ENCODE results near the gene GDF11. TPM values are rescaled to one million over a fixed set of nuclear protein-coding genes. Genes with fewer than 3 reads are reported as not detected.

Gene GDF11
- 16.3 TPM for polyA plus RNA-seq (2013, experiment 1 of 2)
- 16.2 TPM for polyA plus RNA-seq (2013, experiment 2 of 2)

GRCh38 chr12:55742719-55743405 lies at the start of gene GDF11:
GDF11 (plus strand) TSS chr12:55743122; CDS start chr12:55743317, 195 bp downstream.
- H3K9me3 ChIP-seq (ENCODE audit: insufficient read depth, low read depth, low read length): no peaks in the 10 kb centered on the region
- no peaks in the 10 kb centered on the region for H3K27me3 ChIP-seq (ENCODE audit: insufficient read depth, low read length)
- H3K9ac ChIP-seq (ENCODE audit: low read depth, low read length): peak within 1 kb of the TSS; percentile 87
- peaks cover 9% of the 10 kb centered on the region for H3K36me3 ChIP-seq (ENCODE audit: insufficient read depth, low read length)
- peak within 1 kb of the TSS; percentile 94 for H3K4me3 ChIP-seq (ENCODE audit: low read length)
- under 1% methylated on average over 24 of the region's 53 CpGs for WGBS
- peak within 1 kb of the TSS; percentile 78; the same call in 1 of the 2 replicates for H3K27ac ChIP-seq (ENCODE audit: low read depth, low read length)
- peaks cover 30% of the 10 kb centered on the region for H3K4me1 ChIP-seq (ENCODE audit: insufficient read depth, low read length)

DNA sequence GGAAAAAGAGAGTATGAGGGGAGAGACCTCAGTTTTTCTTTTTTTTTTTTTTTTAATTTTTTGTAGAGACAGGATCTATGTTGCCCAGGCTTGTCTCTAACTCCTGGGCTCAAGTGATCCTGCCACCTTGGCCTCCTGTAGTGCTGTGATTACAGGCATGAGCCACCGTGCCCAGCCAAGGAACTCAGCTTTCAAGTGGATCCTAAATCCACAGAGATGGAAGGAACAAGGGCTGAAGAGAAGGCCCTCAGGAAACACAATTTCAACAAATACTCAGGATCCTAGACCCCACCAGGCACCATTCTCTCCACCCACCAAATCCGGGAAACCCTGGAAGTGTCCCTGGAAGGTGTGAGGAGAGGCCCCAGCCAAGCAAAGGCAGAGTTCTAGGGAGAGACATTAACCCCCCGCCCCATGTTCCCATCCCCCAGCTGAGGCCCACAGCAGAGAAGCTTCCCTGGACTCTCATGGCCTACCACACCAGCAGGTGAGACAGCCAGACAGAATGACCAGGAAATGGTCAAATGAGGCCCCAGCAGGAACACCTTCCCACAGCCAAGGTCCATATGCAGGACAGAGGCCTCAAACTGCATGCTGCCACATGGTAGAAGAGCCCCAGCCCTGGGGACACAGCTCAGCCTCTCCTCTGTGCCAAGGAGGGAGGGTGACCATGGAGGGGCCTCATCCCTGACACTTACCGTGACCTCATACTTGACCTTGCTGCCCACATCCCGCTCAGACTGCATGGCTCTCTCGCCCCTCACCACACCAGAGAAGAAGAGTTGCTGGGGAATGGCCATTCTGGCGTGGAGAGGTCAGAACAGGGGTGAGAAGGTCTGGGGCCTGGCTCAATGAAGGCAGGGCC lies 49.4 kb upstream of the GDF11 start:
- Histone ChIP-seq H3K27me3 (ENCODE audit: insufficient read depth, low read length) (no peaks in the 10 kb centered on the region), H3K27ac (ENCODE audit: low read depth, low read length) (no peak overlapping the region), H3K9ac (ENCODE audit: low read depth, low read length) (no peak overlapping the region), H3K4me3 (ENCODE audit: low read length) (no peak overlapping the region), H3K4me1 (ENCODE audit: insufficient read depth, low read length) (no peaks in the 10 kb centered on the region), H3K36me3 (ENCODE audit: insufficient read depth, low read length) (peaks cover 51% of the 10 kb centered on the region), H3K9me3 (ENCODE audit: insufficient read depth, low read depth, low read length) (no peaks in the 10 kb centered on the region)
- 95% methylated on average over 7 of the region's 7 CpGs for WGBS

- Histone ChIP-seq H3K4me3 (ENCODE audit: low read length) (no peak overlapping the region), H3K9me3 (ENCODE audit: insufficient read depth, low read depth, low read length) (no peaks in the 10 kb centered on the region), H3K27ac (ENCODE audit: low read depth, low read length) (no peak overlapping the region), H3K36me3 (ENCODE audit: insufficient read depth, low read length) (peaks cover 51% of the 10 kb centered on the region), H3K4me1 (ENCODE audit: insufficient read depth, low read length) (no peaks in the 10 kb centered on the region), H3K27me3 (ENCODE audit: insufficient read depth, low read length) (no peaks in the 10 kb centered on the region), H3K9ac (ENCODE audit: low read depth, low read length) (no peak overlapping the region)
- 97% methylated on average over 7 of the region's 7 CpGs for WGBS
Observed at GRCh38 chr12:55694188-55694515, 48.8 kb upstream of the GDF11 start.

DNA sequence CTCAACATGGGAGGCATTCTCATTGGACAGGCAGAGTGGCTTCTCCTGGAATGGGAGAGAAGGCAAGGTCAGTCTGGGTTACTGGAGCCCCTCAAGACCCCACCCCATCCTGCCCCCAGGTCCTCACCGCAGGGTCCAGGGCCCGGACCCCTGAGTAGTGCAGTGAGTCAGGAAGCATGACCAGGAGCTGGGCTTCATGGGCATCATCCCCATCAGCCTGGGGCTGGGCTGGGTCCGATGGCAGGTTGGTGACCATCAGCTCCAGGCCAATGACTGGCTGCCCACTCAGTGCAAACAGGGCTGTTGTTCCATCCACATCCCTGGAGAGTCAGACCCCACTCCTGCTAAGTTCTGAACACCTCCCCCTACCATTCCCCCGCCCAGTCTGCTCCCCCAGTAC lies 48.3 kb upstream of the GDF11 start:
- Histone ChIP-seq H3K4me3 (ENCODE audit: low read length) (no peak overlapping the region), H3K36me3 (ENCODE audit: insufficient read depth, low read length) (peaks cover 53% of the 10 kb centered on the region)
- 92% methylated on average over 4 of the region's 4 CpGs for WGBS

DNA sequence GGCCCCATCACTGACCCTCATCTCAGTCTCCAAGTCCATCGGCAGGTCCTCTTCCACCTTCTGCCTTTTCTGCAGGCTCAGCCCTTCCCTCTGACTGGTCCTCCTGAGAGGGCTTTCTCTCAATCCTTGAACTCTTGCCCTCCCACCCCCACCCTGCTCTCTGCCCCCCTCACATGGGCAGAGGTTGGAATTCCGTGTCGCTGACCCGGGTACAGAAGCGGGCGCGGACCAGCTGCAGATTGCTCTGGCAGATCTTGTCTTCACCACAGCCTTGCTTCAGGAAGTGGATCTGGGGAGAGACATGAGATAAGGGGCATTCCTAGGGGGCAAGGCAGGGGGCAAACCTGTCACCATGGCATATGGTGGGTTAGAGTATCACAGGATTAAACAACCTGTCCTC lies 47.6 kb upstream of the GDF11 start:
- peaks cover 57% of the 10 kb centered on the region for H3K36me3 ChIP-seq (ENCODE audit: insufficient read depth, low read length)
- WGBS: 97% methylated on average over 7 of the region's 7 CpGs
- no peak overlapping the region for H3K9ac ChIP-seq (ENCODE audit: low read depth, low read length)
- H3K4me1 ChIP-seq (ENCODE audit: insufficient read depth, low read length): no peaks in the 10 kb centered on the region
- H3K27ac ChIP-seq (ENCODE audit: low read depth, low read length): no peak overlapping the region
- no peaks in the 10 kb centered on the region for H3K27me3 ChIP-seq (ENCODE audit: insufficient read depth, low read length)
- H3K9me3 ChIP-seq (ENCODE audit: insufficient read depth, low read depth, low read length): no peaks in the 10 kb centered on the region
- H3K4me3 ChIP-seq (ENCODE audit: low read length): no peak overlapping the region

More for the DNA sequence above, 48.3 kb upstream of the GDF11 start:
- Histone ChIP-seq H3K4me1 (ENCODE audit: insufficient read depth, low read length) (no peaks in the 10 kb centered on the region), H3K27ac (ENCODE audit: low read depth, low read length) (no peak overlapping the region), H3K27me3 (ENCODE audit: insufficient read depth, low read length) (no peaks in the 10 kb centered on the region), H3K9ac (ENCODE audit: low read depth, low read length) (no peak overlapping the region), H3K9me3 (ENCODE audit: insufficient read depth, low read depth, low read length) (no peaks in the 10 kb centered on the region)

- Histone ChIP-seq H3K27me3 (ENCODE audit: insufficient read depth, low read length) (no peaks in the 10 kb centered on the region), H3K9me3 (ENCODE audit: insufficient read depth, low read depth, low read length) (no peaks in the 10 kb centered on the region), H3K4me1 (ENCODE audit: insufficient read depth, low read length) (no peaks in the 10 kb centered on the region), H3K36me3 (ENCODE audit: insufficient read depth, low read length) (peaks cover 56% of the 10 kb centered on the region), H3K27ac (ENCODE audit: low read depth, low read length) (no peak overlapping the region), H3K4me3 (ENCODE audit: low read length) (no peak overlapping the region), H3K9ac (ENCODE audit: low read depth, low read length) (no peak overlapping the region)
- 93% methylated on average over 6 of the region's 6 CpGs for WGBS
Observed at GRCh38 chr12:55696141-55696540, 46.8 kb upstream of the GDF11 start.

GRCh38 chr12:55696796-55697462 lies 46.0 kb upstream of the GDF11 start:
- H3K36me3 ChIP-seq (ENCODE audit: insufficient read depth, low read length): peaks cover 49% of the 10 kb centered on the region
- no peaks in the 10 kb centered on the region for H3K9me3 ChIP-seq (ENCODE audit: insufficient read depth, low read depth, low read length)
- H3K27me3 ChIP-seq (ENCODE audit: insufficient read depth, low read length): no peaks in the 10 kb centered on the region
- WGBS: 91% methylated on average over 19 of the region's 19 CpGs
- no peak overlapping the region for H3K4me3 ChIP-seq (ENCODE audit: low read length)
- no peaks in the 10 kb centered on the region for H3K4me1 ChIP-seq (ENCODE audit: insufficient read depth, low read length)
- no peak overlapping the region for H3K9ac ChIP-seq (ENCODE audit: low read depth, low read length)
- no peak overlapping the region for H3K27ac ChIP-seq (ENCODE audit: low read depth, low read length)

DNA sequence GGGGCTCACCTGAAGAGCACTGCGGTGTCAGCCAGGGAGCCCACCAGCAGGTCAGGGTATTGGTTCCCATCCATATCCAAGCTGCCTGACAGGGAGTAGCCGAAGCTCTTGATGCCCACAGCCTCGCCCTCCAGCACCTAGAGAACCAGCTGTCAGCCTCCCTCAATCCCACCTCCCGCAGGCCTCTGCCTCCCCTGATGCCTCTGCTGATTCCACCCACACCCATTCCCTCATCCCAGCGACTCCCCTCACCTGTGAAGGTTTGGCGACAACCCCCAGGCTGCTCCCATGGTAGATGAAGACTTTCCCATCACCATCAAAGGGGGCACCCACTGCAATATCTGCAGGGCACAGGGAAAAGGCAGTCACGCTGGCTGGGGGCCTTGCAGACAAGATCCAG lies 45.2 kb upstream of the GDF11 start:
- Histone ChIP-seq H3K4me3 (ENCODE audit: low read length) (no peak overlapping the region), H3K36me3 (ENCODE audit: insufficient read depth, low read length) (peaks cover 47% of the 10 kb centered on the region), H3K9me3 (ENCODE audit: insufficient read depth, low read depth, low read length) (no peaks in the 10 kb centered on the region), H3K27me3 (ENCODE audit: insufficient read depth, low read length) (no peaks in the 10 kb centered on the region), H3K27ac (ENCODE audit: low read depth, low read length) (no peak overlapping the region), H3K9ac (ENCODE audit: low read depth, low read length) (no peak overlapping the region), H3K4me1 (ENCODE audit: insufficient read depth, low read length) (no peaks in the 10 kb centered on the region)
- 92% methylated on average over 7 of the region's 7 CpGs for WGBS

DNA sequence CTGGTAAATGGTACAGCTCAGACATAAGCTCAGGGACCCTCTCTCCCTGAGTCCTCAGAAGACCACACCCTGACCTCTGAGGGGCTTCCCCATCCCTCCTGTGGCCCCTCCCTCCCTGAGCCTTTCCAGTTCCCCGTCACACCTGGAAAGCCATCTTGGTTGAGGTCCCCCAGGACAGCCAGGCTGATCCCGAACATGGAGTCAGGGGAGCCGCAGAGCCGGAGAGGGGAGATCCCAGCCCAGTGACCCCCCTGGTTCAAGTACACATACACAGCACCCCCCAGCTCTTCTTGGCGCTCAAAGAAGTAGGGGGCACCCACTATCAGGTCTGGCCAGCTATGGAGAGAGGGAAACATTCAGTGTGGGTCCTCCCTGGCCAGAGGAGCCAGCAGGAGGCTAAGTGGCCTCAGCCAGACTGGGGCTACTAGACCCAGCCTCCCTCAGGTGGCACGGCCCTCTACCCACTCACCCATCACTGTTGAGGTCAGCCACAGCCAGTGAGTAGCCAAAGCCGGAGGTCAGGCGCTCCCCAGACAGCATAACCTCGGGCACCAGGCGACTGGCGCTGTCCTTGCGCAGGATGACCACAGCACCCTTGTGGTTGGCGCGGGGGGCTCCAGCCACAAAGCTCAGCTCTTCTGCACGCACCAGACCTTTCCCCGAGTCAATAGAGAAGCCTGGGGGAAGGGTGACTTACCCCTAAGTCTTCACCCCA lies 44.5 kb upstream of the GDF11 start:
- Histone ChIP-seq H3K27me3 (ENCODE audit: insufficient read depth, low read length) (no peaks in the 10 kb centered on the region), H3K27ac (ENCODE audit: low read depth, low read length) (no peak overlapping the region)
- 93% methylated on average over 16 of the region's 16 CpGs for WGBS

GRCh38 chr12:55698965-55699364 lies 44.0 kb upstream of the GDF11 start:
- Histone ChIP-seq H3K27me3 (ENCODE audit: insufficient read depth, low read length) (no peaks in the 10 kb centered on the region), H3K36me3 (ENCODE audit: insufficient read depth, low read length) (peaks cover 35% of the 10 kb centered on the region), H3K4me1 (ENCODE audit: insufficient read depth, low read length) (no peaks in the 10 kb centered on the region), H3K9ac (ENCODE audit: low read depth, low read length) (no peak overlapping the region), H3K9me3 (ENCODE audit: insufficient read depth, low read depth, low read length) (no peaks in the 10 kb centered on the region), H3K4me3 (ENCODE audit: low read length) (no peak overlapping the region), H3K27ac (ENCODE audit: low read depth, low read length) (no peak overlapping the region)
- WGBS: no CpG with 5 or more reads among the region's 1 CpG

More for the DNA sequence above, 44.5 kb upstream of the GDF11 start:
- peaks cover 40% of the 10 kb centered on the region for H3K36me3 ChIP-seq (ENCODE audit: insufficient read depth, low read length)
- no peak overlapping the region for H3K4me3 ChIP-seq (ENCODE audit: low read length)
- H3K9ac ChIP-seq (ENCODE audit: low read depth, low read length): no peak overlapping the region
- H3K9me3 ChIP-seq (ENCODE audit: insufficient read depth, low read depth, low read length): no peaks in the 10 kb centered on the region
- H3K4me1 ChIP-seq (ENCODE audit: insufficient read depth, low read length): no peaks in the 10 kb centered on the region

Measured in HUES64 (cell line).